HEK293 (cell line): Measurements from ENCODE around the gene THBS3.

Experiments
- CTCF ChIA-PET: fragments of 350-600 bp; formaldehyde crosslinking; extraction: SDS; loops from one replicate; lab custom pipeline; 2021; ENCODE audit warnings: antibody characterized with exemption; lab: Yijun Ruan, JAX
- POLR2A ChIA-PET: fragments of 300-600 bp; formaldehyde crosslinking; extraction: SDS; loops from one replicate; lab custom pipeline; 2020; ENCODE audit warnings: antibody characterized with exemption, inconsistent platforms; lab: Yijun Ruan, JAX
- H3K27ac ChIP-seq: fragments of 200-500 bp; sonication (Bioruptor generic); 2 replicates; pipeline ENCODE4 v1.5.1; 2014; ENCODE audit warnings: low read depth, low read length, control low read depth, inconsistent platforms; ENCODE audit errors: extremely low read depth
- H3K36me3 ChIP-seq, 2 experiments: fragments of 200-500 bp in 1 of 2; sonication (Bioruptor generic) in 1 of 2; 1 replicate in 1 of 2; 2 replicates in 1 of 2; pipeline ENCODE4 v1.5.1; 2014 to 2017; ENCODE audit warnings: inconsistent platforms in 2 of 2, low read length in 2 of 2; ENCODE audit not compliant: control insufficient read depth in 2 of 2, insufficient read depth in 1 of 2
- H3K4me1 ChIP-seq: fragments of 200-500 bp; sonication (Bioruptor generic); 2 replicates; pipeline ENCODE4 v1.5.1; 2014; ENCODE audit warnings: mild to moderate bottlenecking, low read length, inconsistent platforms; ENCODE audit not compliant: control insufficient read depth, insufficient read depth
- H3K4me3 ChIP-seq: 2 replicates; pipeline ENCODE4 v1.5.1; 2011; ENCODE audit warnings: low read depth, mild to moderate bottlenecking, control low read depth, low read length, moderate library complexity
- H3K9me3 ChIP-seq: fragments of 200-500 bp; sonication (Bioruptor generic); 2 replicates; pipeline ENCODE4 v1.5.1; 2014; ENCODE audit warnings: low read depth, low read length, inconsistent platforms; ENCODE audit not compliant: control insufficient read depth, insufficient read depth
- REPIN1 ChIP-seq: fragments of 450-650 bp; formaldehyde crosslinking; IDR thresholded peaks from 2 replicates; pipeline ENCODE4 v1.5.1; 2017; ENCODE audit warnings: missing biosample characterization, missing genetic modification characterization, low read depth
- WT1 ChIP-seq: fragments of 450-650 bp; formaldehyde crosslinking; IDR thresholded peaks from 2 replicates; pipeline ENCODE4 v1.5.1; 2016; ENCODE audit warnings: missing biosample characterization, missing genetic modification characterization
- ZBTB8A ChIP-seq: fragments of 450-650 bp; formaldehyde crosslinking; IDR thresholded peaks from 2 replicates; pipeline ENCODE4 v1.5.1; 2016; ENCODE audit warnings: missing biosample characterization, missing genetic modification characterization
- ZFP3 ChIP-seq: fragments of 450-650 bp; formaldehyde crosslinking; IDR thresholded peaks from 2 replicates; pipeline ENCODE4 v1.5.1; 2016; ENCODE audit warnings: low read depth, missing biosample characterization, missing genetic modification characterization
- ZNF112 ChIP-seq: fragments of 450-650 bp; formaldehyde crosslinking; IDR thresholded peaks from 2 replicates; pipeline ENCODE4 v1.5.0; 2017; ENCODE audit warnings: missing biosample characterization, missing genetic modification characterization
- ZNF175 ChIP-seq: fragments of 450-650 bp; formaldehyde crosslinking; IDR thresholded peaks from 2 replicates; pipeline ENCODE4 v1.5.1; 2016; ENCODE audit warnings: missing biosample characterization, missing genetic modification characterization
- ZNF184 ChIP-seq: fragments of 450-650 bp; IDR thresholded peaks from 2 replicates; pipeline ENCODE4 v1.5.1; 2018; ENCODE audit warnings: missing biosample characterization, mild to moderate bottlenecking, missing genetic modification characterization
- ZNF335 ChIP-seq: fragments of 450-650 bp; formaldehyde crosslinking; conservative IDR thresholded peaks from 2 replicates; pipeline ENCODE4 v1.5.1; 2016; ENCODE audit warnings: missing biosample characterization, missing genetic modification characterization
- ZNF354C ChIP-seq: fragments of 450-650 bp; formaldehyde crosslinking; IDR thresholded peaks from 2 replicates; pipeline ENCODE4 v1.5.1; 2016; ENCODE audit warnings: missing biosample characterization, missing genetic modification characterization, low read depth, borderline replicate concordance
- ZNF416 ChIP-seq: fragments of 450-650 bp; formaldehyde crosslinking; IDR thresholded peaks from 2 replicates; pipeline ENCODE4 v1.5.1; 2016; ENCODE audit warnings: missing biosample characterization, missing genetic modification characterization
- ZNF473 ChIP-seq: fragments of 450-650 bp; formaldehyde crosslinking; IDR thresholded peaks from 2 replicates; pipeline ENCODE4 v1.5.1; 2017; ENCODE audit warnings: missing biosample characterization, missing genetic modification characterization
- ZNF585B ChIP-seq: fragments of 450-650 bp; formaldehyde crosslinking; IDR thresholded peaks from 2 replicates; pipeline ENCODE4 v1.5.1; 2016; ENCODE audit warnings: missing biosample characterization, missing genetic modification characterization
- ZNF701 ChIP-seq: fragments of 450-650 bp; formaldehyde crosslinking; IDR thresholded peaks from 2 replicates; pipeline ENCODE4 v1.5.1; 2016; ENCODE audit warnings: missing biosample characterization, missing genetic modification characterization
- ZNF707 ChIP-seq: fragments of 450-650 bp; formaldehyde crosslinking; IDR thresholded peaks from 2 replicates; pipeline ENCODE4 v1.5.1; 2016; ENCODE audit warnings: missing biosample characterization, missing genetic modification characterization
- ZNF776 ChIP-seq: fragments of 450-650 bp; formaldehyde crosslinking; IDR thresholded peaks from 2 replicates; pipeline ENCODE4 v1.5.0; 2017; ENCODE audit warnings: missing biosample characterization, missing genetic modification characterization, borderline replicate concordance
- ZNF785 ChIP-seq: fragments of 450-650 bp; formaldehyde crosslinking; IDR thresholded peaks from 2 replicates; pipeline ENCODE4 v1.5.1; 2016; ENCODE audit warnings: missing biosample characterization, missing genetic modification characterization
- ZNF792 ChIP-seq: fragments of 450-650 bp; formaldehyde crosslinking; IDR thresholded peaks from 2 replicates; pipeline ENCODE4 v1.5.1; 2016; ENCODE audit warnings: missing biosample characterization, missing genetic modification characterization
- ZSCAN30 ChIP-seq: fragments of 450-650 bp; IDR thresholded peaks from 2 replicates; pipeline ENCODE4 v1.5.1; 2018; ENCODE audit warnings: missing biosample characterization, mild to moderate bottlenecking, missing genetic modification characterization, moderate library complexity
- TF ChIP-seq, protein P1 (sequence below): fragments of 450-650 bp; formaldehyde crosslinking; IDR thresholded peaks from 2 replicates; pipeline ENCODE4 v1.5.1; 2016; ENCODE audit warnings: missing biosample characterization, missing genetic modification characterization
- TF ChIP-seq, protein P2 (sequence below): fragments of 450-650 bp; formaldehyde crosslinking; IDR thresholded peaks from 2 replicates; pipeline ENCODE4 v1.5.1; 2016; ENCODE audit warnings: missing biosample characterization, missing genetic modification characterization
- TF ChIP-seq, protein P3 (sequence below): fragments of 450-650 bp; formaldehyde crosslinking; IDR thresholded peaks from 2 replicates; pipeline ENCODE4 v1.5.1; 2016; ENCODE audit warnings: missing biosample characterization, missing genetic modification characterization
- TF ChIP-seq, protein P4 (sequence below): fragments of 450-650 bp; formaldehyde crosslinking; IDR thresholded peaks from 2 replicates; pipeline ENCODE4 v1.5.1; 2016; ENCODE audit warnings: missing biosample characterization, missing genetic modification characterization
- TF ChIP-seq, protein P5 (sequence below): fragments of 450-650 bp; IDR thresholded peaks from 2 replicates; pipeline ENCODE4 v1.5.1; 2018; ENCODE audit warnings: missing biosample characterization, mild to moderate bottlenecking, missing genetic modification characterization
- TF ChIP-seq, protein P6 (sequence below): fragments of 450-650 bp; formaldehyde crosslinking; IDR thresholded peaks from 2 replicates; pipeline ENCODE4 v1.5.1; 2016; ENCODE audit warnings: missing biosample characterization, missing genetic modification characterization
- TF ChIP-seq, protein P7 (sequence below): fragments of 450-650 bp; formaldehyde crosslinking; IDR thresholded peaks from 2 replicates; pipeline ENCODE4; 2016; ENCODE audit warnings: missing biosample characterization, missing genetic modification characterization

The THBS3 gene

DNA sequence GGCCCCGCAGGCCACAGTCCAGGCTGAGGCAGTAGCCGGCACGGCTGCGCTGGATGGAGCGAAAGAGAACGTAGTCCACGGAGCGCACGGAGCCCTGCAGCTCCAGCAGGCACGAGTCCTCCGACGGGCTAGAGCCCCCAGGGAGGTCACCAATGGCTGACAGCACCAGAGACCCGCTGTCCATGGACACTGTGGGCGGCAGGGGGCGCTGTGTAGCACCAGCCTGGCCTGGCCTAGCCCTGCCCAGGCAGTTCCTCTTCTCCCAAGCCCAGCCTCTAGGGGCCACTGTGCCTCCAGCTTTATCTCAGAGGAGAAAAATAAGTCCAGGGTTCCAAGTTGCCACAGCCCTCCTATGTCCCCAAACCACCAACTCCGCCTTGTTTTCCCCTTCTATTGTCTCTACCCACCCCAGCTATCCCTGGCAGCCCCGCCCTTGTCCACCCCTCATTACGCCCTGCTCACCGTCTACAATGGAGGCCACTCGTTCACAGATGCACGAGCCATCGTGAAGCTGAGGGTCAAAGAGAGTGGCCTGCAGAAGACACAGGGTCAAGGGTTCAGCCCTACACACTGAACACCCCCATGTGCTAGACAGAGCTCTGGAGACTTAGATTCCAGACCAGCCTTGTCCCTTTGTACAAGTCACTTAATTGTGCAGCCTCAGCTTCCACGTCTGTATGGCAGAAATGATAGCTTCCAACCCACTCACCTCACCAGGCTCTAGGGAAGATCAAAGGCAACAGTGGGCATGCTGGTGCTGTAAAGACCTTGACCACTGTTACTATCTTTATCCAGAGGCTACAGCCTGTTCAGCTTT is 43.1 kb upstream of the THBS3 start:
- H3K4me1 ChIP-seq: no peaks in the 10 kb centered on the region
- H3K4me3 ChIP-seq: no peak overlapping the region
- H3K9me3 ChIP-seq: no peaks in the 10 kb centered on the region
- H3K27ac ChIP-seq: peak overlapping the region; percentile 8
- POLR2A ChIA-PET: interaction anchor here (0.7 to 4.3 kb wide), 13 partner anchors 11 to 478 kb away, joined by 3 to 26 read pairs (median 4); partner anchors contain the start of genes ASH1L, CLK2, FDPS and HCN3
- H3K36me3 ChIP-seq: peaks cover 13 to 53% of the 10 kb centered on the region in 2 experiments; a peak in 2 of 3 replicates
- CTCF ChIA-PET: interaction anchor here (0.5 to 4.9 kb wide), 65 partner anchors 9 to 1040 kb away, joined by 3 to 91 read pairs (median 4); partner anchors contain the start of genes CLK2, FDPS, HCN3 and KRTCAP2
- TF ChIP-seq ZNF585B (tag by site-specific recombination): no peak
- TF ChIP-seq ZNF112: no peak
- TF ChIP-seq ZNF184 (tag by site-specific recombination): no peak
- peak; percentile 75 for TF ChIP-seq ZBTB8A (tag by site-specific recombination)
- no peak for TF ChIP-seq ZNF175 (tag by site-specific recombination)
- TF ChIP-seq, protein P1, sequence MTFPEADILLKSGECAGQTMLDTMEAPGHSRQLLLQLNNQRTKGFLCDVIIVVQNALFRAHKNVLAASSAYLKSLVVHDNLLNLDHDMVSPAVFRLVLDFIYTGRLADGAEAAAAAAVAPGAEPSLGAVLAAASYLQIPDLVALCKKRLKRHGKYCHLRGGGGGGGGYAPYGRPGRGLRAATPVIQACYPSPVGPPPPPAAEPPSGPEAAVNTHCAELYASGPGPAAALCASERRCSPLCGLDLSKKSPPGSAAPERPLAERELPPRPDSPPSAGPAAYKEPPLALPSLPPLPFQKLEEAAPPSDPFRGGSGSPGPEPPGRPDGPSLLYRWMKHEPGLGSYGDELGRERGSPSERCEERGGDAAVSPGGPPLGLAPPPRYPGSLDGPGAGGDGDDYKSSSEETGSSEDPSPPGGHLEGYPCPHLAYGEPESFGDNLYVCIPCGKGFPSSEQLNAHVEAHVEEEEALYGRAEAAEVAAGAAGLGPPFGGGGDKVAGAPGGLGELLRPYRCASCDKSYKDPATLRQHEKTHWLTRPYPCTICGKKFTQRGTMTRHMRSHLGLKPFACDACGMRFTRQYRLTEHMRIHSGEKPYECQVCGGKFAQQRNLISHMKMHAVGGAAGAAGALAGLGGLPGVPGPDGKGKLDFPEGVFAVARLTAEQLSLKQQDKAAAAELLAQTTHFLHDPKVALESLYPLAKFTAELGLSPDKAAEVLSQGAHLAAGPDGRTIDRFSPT (tag by site-specific recombination): peak; percentile 52; the same call in 1 of the 2 replicates
- TF ChIP-seq, protein P2, sequence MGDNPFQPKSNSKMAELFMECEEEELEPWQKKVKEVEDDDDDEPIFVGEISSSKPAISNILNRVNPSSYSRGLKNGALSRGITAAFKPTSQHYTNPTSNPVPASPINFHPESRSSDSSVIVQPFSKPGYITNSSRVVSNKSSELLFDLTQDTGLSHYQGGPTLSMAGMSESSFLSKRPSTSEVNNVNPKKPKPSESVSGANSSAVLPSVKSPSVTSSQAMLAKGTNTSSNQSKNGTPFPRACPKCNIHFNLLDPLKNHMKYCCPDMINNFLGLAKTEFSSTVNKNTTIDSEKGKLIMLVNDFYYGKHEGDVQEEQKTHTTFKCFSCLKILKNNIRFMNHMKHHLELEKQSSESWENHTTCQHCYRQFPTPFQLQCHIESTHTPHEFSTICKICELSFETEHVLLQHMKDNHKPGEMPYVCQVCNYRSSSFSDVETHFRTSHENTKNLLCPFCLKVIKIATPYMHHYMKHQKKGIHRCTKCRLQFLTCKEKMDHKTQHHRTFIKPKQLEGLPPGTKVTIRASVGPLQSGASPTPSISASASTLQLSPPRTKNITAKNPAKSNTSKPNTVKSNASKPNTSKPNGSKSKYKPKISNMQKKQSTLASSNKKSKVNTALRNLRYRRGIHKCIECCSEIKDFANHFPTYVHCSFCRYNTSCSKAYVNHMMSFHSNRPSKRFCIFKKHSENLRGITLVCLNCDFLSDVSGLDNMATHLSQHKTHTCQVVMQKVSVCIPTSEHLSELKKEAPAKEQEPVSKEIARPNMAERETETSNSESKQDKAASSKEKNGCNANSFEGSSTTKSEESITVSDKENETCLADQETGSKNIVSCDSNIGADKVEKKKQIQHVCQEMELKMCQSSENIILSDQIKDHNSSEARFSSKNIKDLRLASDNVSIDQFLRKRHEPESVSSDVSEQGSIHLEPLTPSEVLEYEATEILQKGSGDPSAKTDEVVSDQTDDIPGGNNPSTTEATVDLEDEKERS: no peak
- TF ChIP-seq WT1 (tag by site-specific recombination): no peak
- TF ChIP-seq ZNF354C (tag by site-specific recombination): no peak
- TF ChIP-seq ZNF785 (tag by site-specific recombination): no peak; the same call in 1 of the 2 replicates
- TF ChIP-seq ZNF776 (tag by site-specific recombination): no peak
- no peak for TF ChIP-seq ZNF707 (tag by site-specific recombination)
- TF ChIP-seq, protein P3, sequence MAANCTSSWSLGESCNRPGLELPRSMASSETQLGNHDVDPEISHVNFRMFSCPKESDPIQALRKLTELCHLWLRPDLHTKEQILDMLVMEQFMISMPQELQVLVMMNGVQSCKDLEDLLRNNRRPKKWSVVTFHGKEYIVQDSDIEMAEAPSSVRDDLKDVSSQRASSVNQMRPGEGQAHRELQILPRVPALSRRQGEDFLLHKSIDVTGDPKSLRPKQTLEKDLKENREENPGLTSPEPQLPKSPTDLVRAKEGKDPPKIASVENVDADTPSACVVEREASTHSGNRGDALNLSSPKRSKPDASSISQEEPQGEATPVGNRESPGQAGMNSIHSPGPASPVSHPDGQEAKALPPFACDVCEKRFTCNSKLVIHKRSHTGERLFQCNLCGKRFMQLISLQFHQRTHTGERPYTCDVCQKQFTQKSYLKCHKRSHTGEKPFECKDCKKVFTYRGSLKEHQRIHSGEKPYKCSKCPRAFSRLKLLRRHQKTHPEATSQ: 0 out of 2 replicates have a peak, but pooled peaks have one; percentile 10
- TF ChIP-seq ZNF335: peak; percentile 51; the same call in 1 of the 2 replicates
- TF ChIP-seq, protein P4, sequence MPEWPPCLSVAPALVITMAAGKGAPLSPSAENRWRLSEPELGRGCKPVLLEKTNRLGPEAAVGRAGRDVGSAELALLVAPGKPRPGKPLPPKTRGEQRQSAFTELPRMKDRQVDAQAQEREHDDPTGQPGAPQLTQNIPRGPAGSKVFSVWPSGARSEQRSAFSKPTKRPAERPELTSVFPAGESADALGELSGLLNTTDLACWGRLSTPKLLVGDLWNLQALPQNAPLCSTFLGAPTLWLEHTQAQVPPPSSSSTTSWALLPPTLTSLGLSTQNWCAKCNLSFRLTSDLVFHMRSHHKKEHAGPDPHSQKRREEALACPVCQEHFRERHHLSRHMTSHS: no peak
- TF ChIP-seq ZNF416: no peak
- TF ChIP-seq ZFP3 (tag by site-specific recombination): no peak
- no peak for TF ChIP-seq REPIN1 (tag by site-specific recombination)
- TF ChIP-seq, protein P5, sequence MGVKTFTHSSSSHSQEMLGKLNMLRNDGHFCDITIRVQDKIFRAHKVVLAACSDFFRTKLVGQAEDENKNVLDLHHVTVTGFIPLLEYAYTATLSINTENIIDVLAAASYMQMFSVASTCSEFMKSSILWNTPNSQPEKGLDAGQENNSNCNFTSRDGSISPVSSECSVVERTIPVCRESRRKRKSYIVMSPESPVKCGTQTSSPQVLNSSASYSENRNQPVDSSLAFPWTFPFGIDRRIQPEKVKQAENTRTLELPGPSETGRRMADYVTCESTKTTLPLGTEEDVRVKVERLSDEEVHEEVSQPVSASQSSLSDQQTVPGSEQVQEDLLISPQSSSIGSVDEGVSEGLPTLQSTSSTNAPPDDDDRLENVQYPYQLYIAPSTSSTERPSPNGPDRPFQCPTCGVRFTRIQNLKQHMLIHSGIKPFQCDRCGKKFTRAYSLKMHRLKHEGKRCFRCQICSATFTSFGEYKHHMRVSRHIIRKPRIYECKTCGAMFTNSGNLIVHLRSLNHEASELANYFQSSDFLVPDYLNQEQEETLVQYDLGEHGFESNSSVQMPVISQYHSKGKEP (tag by site-specific recombination): no peak
- TF ChIP-seq, protein P6, sequence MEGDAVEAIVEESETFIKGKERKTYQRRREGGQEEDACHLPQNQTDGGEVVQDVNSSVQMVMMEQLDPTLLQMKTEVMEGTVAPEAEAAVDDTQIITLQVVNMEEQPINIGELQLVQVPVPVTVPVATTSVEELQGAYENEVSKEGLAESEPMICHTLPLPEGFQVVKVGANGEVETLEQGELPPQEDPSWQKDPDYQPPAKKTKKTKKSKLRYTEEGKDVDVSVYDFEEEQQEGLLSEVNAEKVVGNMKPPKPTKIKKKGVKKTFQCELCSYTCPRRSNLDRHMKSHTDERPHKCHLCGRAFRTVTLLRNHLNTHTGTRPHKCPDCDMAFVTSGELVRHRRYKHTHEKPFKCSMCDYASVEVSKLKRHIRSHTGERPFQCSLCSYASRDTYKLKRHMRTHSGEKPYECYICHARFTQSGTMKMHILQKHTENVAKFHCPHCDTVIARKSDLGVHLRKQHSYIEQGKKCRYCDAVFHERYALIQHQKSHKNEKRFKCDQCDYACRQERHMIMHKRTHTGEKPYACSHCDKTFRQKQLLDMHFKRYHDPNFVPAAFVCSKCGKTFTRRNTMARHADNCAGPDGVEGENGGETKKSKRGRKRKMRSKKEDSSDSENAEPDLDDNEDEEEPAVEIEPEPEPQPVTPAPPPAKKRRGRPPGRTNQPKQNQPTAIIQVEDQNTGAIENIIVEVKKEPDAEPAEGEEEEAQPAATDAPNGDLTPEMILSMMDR (tag by site-specific recombination): peak; percentile 99
- peak; percentile 88 for TF ChIP-seq ZSCAN30
- TF ChIP-seq, protein P7, sequence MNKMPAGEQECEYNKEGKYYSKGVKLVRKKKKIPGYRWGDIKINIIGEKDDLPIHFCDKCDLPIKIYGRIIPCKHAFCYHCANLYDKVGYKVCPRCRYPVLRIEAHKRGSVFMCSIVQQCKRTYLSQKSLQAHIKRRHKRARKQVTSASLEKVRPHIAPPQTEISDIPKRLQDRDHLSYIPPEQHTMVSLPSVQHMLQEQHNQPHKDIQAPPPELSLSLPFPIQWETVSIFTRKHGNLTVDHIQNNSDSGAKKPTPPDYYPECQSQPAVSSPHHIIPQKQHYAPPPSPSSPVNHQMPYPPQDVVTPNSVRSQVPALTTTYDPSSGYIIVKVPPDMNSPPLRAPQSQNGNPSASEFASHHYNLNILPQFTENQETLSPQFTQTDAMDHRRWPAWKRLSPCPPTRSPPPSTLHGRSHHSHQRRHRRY (tag by site-specific recombination): no peak
- TF ChIP-seq ZNF792 (tag by site-specific recombination): no peak
- no peak for TF ChIP-seq ZNF473 (tag by site-specific recombination)
- TF ChIP-seq ZNF701 (tag by site-specific recombination): no peak
